PC-9 (cell line): ENCODE data around the gene SETMAR. TPM values are rescaled to one million over a fixed set of nuclear protein-coding genes. Genes with fewer than 3 reads are reported as not detected.

ENCODE experiments used
- BruUV-seq: library from RNA; stranded (reverse); fragments of 400-500 nt; replicated peaks from 2 replicates; lab custom pipeline; 2021; lab: Mats Ljungman, UMichigan
- CTCF ChIA-PET: fragments of 300-600 bp; sonication (Branson Sonifier 250); formaldehyde crosslinking; loops from one replicate; lab custom pipeline; 2022; ENCODE audit warnings: antibody characterized with exemption; lab: Charles Lee
- POLR2A ChIA-PET: fragments of 300-600 bp; sonication (Branson Sonifier 250); formaldehyde crosslinking; loops from one replicate; lab custom pipeline; 2022; ENCODE audit warnings: antibody characterized with exemption; ENCODE audit not compliant: unreplicated experiment; lab: Charles Lee
- DNase-seq, 2 experiments: peaks; one replicate each; pipeline versions ENCODE4 v3.0.0 to v3.0.0-alpha.2; 2015 to 2022; ENCODE audit warnings: mixed read lengths in 1 of 2
- H2AFZ ChIP-seq: fragments of 200-600 bp; sonication (generic); 2 replicates; pipeline ENCODE4 v1.8.1; 2017; ENCODE audit warnings: antibody characterized with exemption
- H3F3A ChIP-seq: fragments of 200-600 bp; sonication (generic); 2 replicates; pipeline ENCODE4 v1.8.1; 2017; ENCODE audit warnings: antibody characterized with exemption, mild to moderate bottlenecking, low read depth; ENCODE audit not compliant: insufficient read depth
- H3K27ac ChIP-seq: fragments of 200-600 bp; sonication (generic); 2 replicates; pipeline ENCODE4 v1.6.1; 2016; ENCODE audit warnings: mixed run types
- H3K27me3 ChIP-seq: fragments of 200-600 bp; sonication (generic); 2 replicates; pipeline ENCODE4 v1.6.1; 2016; ENCODE audit warnings: low read depth, mixed run types; ENCODE audit not compliant: insufficient read depth
- H3K36me3 ChIP-seq: fragments of 200-600 bp; sonication (generic); 2 replicates; pipeline ENCODE4 v1.6.1; 2016; ENCODE audit warnings: low read depth, mixed run types
- H3K4me1 ChIP-seq: fragments of 200-600 bp; sonication (generic); replicated peaks from 2 replicates; pipeline ENCODE4 v1.6.1; 2016; ENCODE audit warnings: mixed run types; ENCODE audit not compliant: insufficient read depth
- H3K4me2 ChIP-seq: fragments of 200-600 bp; sonication (generic); 2 replicates; pipeline ENCODE4 v1.6.1; 2017; ENCODE audit warnings: mixed run types
- H3K4me3 ChIP-seq: fragments of 200-600 bp; sonication (generic); 2 replicates; pipeline ENCODE4 v1.6.1; 2016; ENCODE audit warnings: mixed run types
- H3K79me2 ChIP-seq: fragments of 200-600 bp; sonication (generic); 2 replicates; pipeline ENCODE4 v1.6.1; 2017; ENCODE audit warnings: low read depth, mixed run types
- H3K9me2 ChIP-seq: fragments of 200-600 bp; sonication (generic); 2 replicates; pipeline ENCODE4 v1.8.1; 2017; ENCODE audit warnings: mild to moderate bottlenecking; ENCODE audit not compliant: insufficient read depth
- H3K9me3 ChIP-seq: fragments of 200-600 bp; sonication (generic); 2 replicates; pipeline ENCODE4 v1.8.1; 2016; ENCODE audit warnings: low read depth; ENCODE audit not compliant: insufficient read depth
- H4K20me1 ChIP-seq: fragments of 200-600 bp; sonication (generic); 2 replicates; pipeline ENCODE4 v1.8.1; 2017; ENCODE audit not compliant: insufficient read depth
- CTCF ChIP-seq: fragments of 200-600 bp; sonication (generic); conservative IDR thresholded peaks from 2 replicates; pipeline ENCODE4 v1.6.1; 2017; ENCODE audit warnings: mixed run types, antibody characterized with exemption, mild to moderate bottlenecking, moderate library complexity
- EZH2 ChIP-seq: fragments of 200-600 bp; sonication (generic); IDR thresholded peaks from 2 replicates; pipeline ENCODE4 v1.8.0; 2017; ENCODE audit warnings: antibody characterized with exemption, low read depth
- intact Hi-C: fragments of 100-400 bp; cut with micrococcal nuclease; formaldehyde crosslinking; loops from one replicate; pipeline ENCODE4 v1.10.0; 2022; ENCODE audit not compliant: unreplicated experiment
- total RNA-seq: library from RNA; stranded (reverse); gene quantifications from 2 replicates; pipeline ENCODE4 v1.2.3, GENCODE V29; 2021

The SETMAR gene
- total RNA-seq, 1 experiment from 2014 or later: 7.6 TPM

GRCh38 chr3:4270720-4271119 lies 32.4 kb upstream of the SETMAR start:
- Histone ChIP-seq H3F3A (no peaks in the 10 kb centered on the region), H3K36me3 (no peaks in the 10 kb centered on the region), H4K20me1 (no peaks in the 10 kb centered on the region), H3K4me3 (no peak overlapping the region), H3K4me1 (no peaks in the 10 kb centered on the region), H3K9me3 (no peaks in the 10 kb centered on the region), H3K79me2 (no peaks in the 10 kb centered on the region), H3K4me2 (no peak overlapping the region), H2AFZ (no peak overlapping the region), H3K9me2 (no peaks in the 10 kb centered on the region), H3K27ac (no peak overlapping the region), H3K27me3 (no peaks in the 10 kb centered on the region)
- TF ChIP-seq CTCF (no peak), EZH2 (no peak)
- POLR2A ChIA-PET: no interaction called here
- intact Hi-C loops: loop anchor here (10.0 kb wide), 1 partner anchor 276 kb away; no protein-coding TSS in a partner anchor
- BruUV-seq: no TSS peak
- CTCF ChIA-PET: no interaction called here
- DNase-seq: no peak

- no peaks in the 10 kb centered on the region for H3K9me3 ChIP-seq
- intact Hi-C loops: loop anchor here (1.0 to 10.0 kb wide), 2 partner anchors 277 to 1071 kb away; no protein-coding TSS in a partner anchor
- POLR2A ChIA-PET: no interaction called here
- H3K4me2 ChIP-seq: no peak overlapping the region
- no peaks in the 10 kb centered on the region for H3K36me3 ChIP-seq
- DNase-seq: no peak
- H3K27ac ChIP-seq: no peak overlapping the region
- no peaks in the 10 kb centered on the region for H3F3A ChIP-seq
- no peaks in the 10 kb centered on the region for H3K4me1 ChIP-seq
- H3K9me2 ChIP-seq: no peaks in the 10 kb centered on the region
- no peak overlapping the region for H3K4me3 ChIP-seq
- no peaks in the 10 kb centered on the region for H4K20me1 ChIP-seq
- no TSS peak for BruUV-seq
- TF ChIP-seq EZH2: no peak
- peak; percentile 68 for TF ChIP-seq CTCF
- no peak overlapping the region for H2AFZ ChIP-seq
- CTCF ChIA-PET: no interaction called here
- H3K27me3 ChIP-seq: no peaks in the 10 kb centered on the region
- no peaks in the 10 kb centered on the region for H3K79me2 ChIP-seq
These were observed 31.3 kb upstream of the SETMAR start for GRCh38 chr3:4271834-4272233.

GRCh38 chr3:4279516-4280105 lies 23.6 kb upstream of the SETMAR start:
- Histone ChIP-seq H3K4me3 (no peak overlapping the region), H3K36me3 (no peaks in the 10 kb centered on the region), H4K20me1 (no peaks in the 10 kb centered on the region), H3F3A (no peaks in the 10 kb centered on the region), H3K4me2 (no peak overlapping the region), H2AFZ (no peak overlapping the region), H3K27me3 (no peaks in the 10 kb centered on the region), H3K9me3 (no peaks in the 10 kb centered on the region), H3K27ac (no peak overlapping the region), H3K4me1 (no peaks in the 10 kb centered on the region), H3K79me2 (no peaks in the 10 kb centered on the region), H3K9me2 (no peaks in the 10 kb centered on the region)
- POLR2A ChIA-PET: no interaction called here
- intact Hi-C loops: loop anchor here (10.0 kb wide), 1 partner anchor 285 kb away; no protein-coding TSS in a partner anchor
- BruUV-seq: no TSS peak
- TF ChIP-seq CTCF (no peak), EZH2 (no peak)
- CTCF ChIA-PET: no interaction called here
- DNase-seq: no peak
